ENCODE measurements around the gene KCNC1. TPM values are rescaled to one million over a fixed set of nuclear protein-coding genes. Genes with fewer than 3 reads are reported as not detected.

KCNC1 gene
- total and polyA plus RNA-seq, 2 of the 4 experiments (the other 2 are of a cell fraction) = 0.03 TPM; not detected in 1

DNA sequence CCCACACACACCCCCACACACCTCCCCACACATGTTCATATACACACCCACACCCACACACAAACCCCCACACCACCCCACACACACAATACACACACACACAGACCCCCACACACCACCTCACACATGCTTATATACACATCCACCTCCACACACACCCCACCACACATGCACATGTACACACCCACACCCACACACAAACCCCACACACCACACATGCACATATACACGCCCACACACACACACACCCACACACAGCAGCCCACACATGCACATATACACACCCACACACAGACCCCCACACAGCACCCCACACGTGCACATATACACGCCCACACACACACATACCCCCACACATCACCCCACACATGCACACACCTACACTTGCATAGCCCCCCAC lies 29.1 kb downstream of the KCNC1 start:
- in situ Hi-C loops (cut with MboI; ENCODE audit: low sequenced_read_pairs) = loop anchor here (5.0 kb wide), 1 partner anchor 214 kb away; no protein-coding TSS in a partner anchor
- intact Hi-C loops (cut with micrococcal nuclease) = loop anchor here (5.0 kb wide), 1 partner anchor 84 kb away; no protein-coding TSS in a partner anchor
- Histone ChIP-seq H3K4me2 (ENCODE audit: low read depth, low read length) (no peak overlapping the region), H4K91ac (ENCODE audit: insufficient read depth, low read depth, low read length) (no peak overlapping the region), H2BK15ac (ENCODE audit: low read depth, low read length) (no peak overlapping the region), H2AK9ac (replicated peaks; ENCODE audit: low read depth, low read length, poor library complexity) (no peak overlapping the region), H3K9me1 (ENCODE audit: insufficient read depth, low read length) (no peaks in the 10 kb centered on the region), H3K4ac (ENCODE audit: low read depth, low read length) (no peak overlapping the region), H3K27ac (ENCODE audit: insufficient read depth, low read length) (no peak overlapping the region), H2AK5ac (ENCODE audit: low read depth, low read length) (no peak overlapping the region), H3K18ac (ENCODE audit: low read depth, low read length) (no peak overlapping the region), H4K5ac (ENCODE audit: low read depth, low read length) (no peak overlapping the region), H2BK20ac (ENCODE audit: low read depth, low read length) (no peak overlapping the region), H3K23ac (ENCODE audit: low read depth, low read length) (no peak overlapping the region), H3K9me3 (ENCODE audit: control insufficient read depth, insufficient read depth, low read length) (no peaks in the 10 kb centered on the region), H2AFZ (replicated peaks; ENCODE audit: low read length, poor library complexity) (no peak overlapping the region), H3K56ac (ENCODE audit: extremely low read depth, insufficient read depth, low read length) (no peak overlapping the region), H4K20me1 (ENCODE audit: insufficient read depth, low read length) (no peaks in the 10 kb centered on the region), H3K4me3 (ENCODE audit: insufficient read depth, low read depth, low read length) (no peak overlapping the region), H3K9ac (ENCODE audit: low read depth, low read length) (no peak overlapping the region), H2BK120ac (ENCODE audit: low read depth, low read length) (no peak overlapping the region), H3K27me3 (ENCODE audit: control insufficient read depth, insufficient read depth, low read length) (peaks cover 2% of the 10 kb centered on the region; the same call in 1 of the 2 replicates), H4K8ac (ENCODE audit: low read depth in 2 of 2, low read length in 2 of 2) (no peak overlapping the region), H3K4me1 (ENCODE audit: control insufficient read depth, insufficient read depth, low read length) (no peaks in the 10 kb centered on the region), H3K14ac (replicated peaks; ENCODE audit: low read depth, low read length) (no peak overlapping the region), H3K79me1 (ENCODE audit: low read depth in 1 of 2, low read length in 2 of 2) (no peaks in the 10 kb centered on the region), H2BK5ac (ENCODE audit: low read depth, low read length, poor library complexity, severe bottlenecking) (peak overlapping the region; percentile 50), H3K36me3 (ENCODE audit: control insufficient read depth, insufficient read depth, low read length) (no peaks in the 10 kb centered on the region)
- TF ChIP-seq RAD21 (IDR thresholded peaks at IDR 0.05; ENCODE audit: low read length) (no peak), MAZ (IDR thresholded peaks at IDR 0.05; ENCODE audit: borderline replicate concordance, low read depth, low read length) (no peak), POLR2A (IDR thresholded peaks at IDR 0.05; ENCODE audit: low read depth, low read length) (no peak), CEBPB (IDR thresholded peaks at IDR 0.05; ENCODE audit: low read depth, low read length) (no peak), CTCF (conservative IDR thresholded peaks at IDR 0.05; ENCODE audit: low read depth, low read length) (no peak), FOS (IDR thresholded peaks at IDR 0.05; ENCODE audit: low read depth, low read length) (no peak), RCOR1 (IDR thresholded peaks at IDR 0.05; ENCODE audit: insufficient replicate concordance, low read length) (no peak)
- TF ChIP-seq, protein P1, sequence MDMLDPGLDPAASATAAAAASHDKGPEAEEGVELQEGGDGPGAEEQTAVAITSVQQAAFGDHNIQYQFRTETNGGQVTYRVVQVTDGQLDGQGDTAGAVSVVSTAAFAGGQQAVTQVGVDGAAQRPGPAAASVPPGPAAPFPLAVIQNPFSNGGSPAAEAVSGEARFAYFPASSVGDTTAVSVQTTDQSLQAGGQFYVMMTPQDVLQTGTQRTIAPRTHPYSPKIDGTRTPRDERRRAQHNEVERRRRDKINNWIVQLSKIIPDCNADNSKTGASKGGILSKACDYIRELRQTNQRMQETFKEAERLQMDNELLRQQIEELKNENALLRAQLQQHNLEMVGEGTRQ (IDR thresholded peaks at IDR 0.05; ENCODE audit: low read depth, low read length) = no peak
- BruUV-seq (replicated peaks) = no TSS peak
- CTCF ChIA-PET = no interaction called here
- 47% methylated on average over 3 of the region's 3 CpGs; no CpG with 5 or more reads in 1 of the 2 experiments for WGBS, 2 experiments (ENCODE audit: extremely low coverage in 2 of 2, insufficient read length in 1 of 2)
- no peak for ATAC-seq (ENCODE audit: low read depth)
- dilution Hi-C loops (cut with HindIII; ENCODE audit: low sequenced_read_pairs, unreplicated experiment) = no loop called here
- no peak for DNase-seq
- POLR2A ChIA-PET (ENCODE audit: unreplicated experiment) = no interaction called here
